Breast epithelium (tissue), 3 donors: ENCODE results near the gene TPRN.

ENCODE experiments used
- CTCF ChIP-seq, 3 donors: fragments of 450-650 bp; IDR thresholded peaks; one replicate each; pipeline ENCODE4 v1.5.1; 2016 to 2017; ENCODE audit warnings: antibody characterized with exemption in 3 of 3, mild to moderate bottlenecking in 3 of 3, moderate library complexity in 3 of 3
- POLR2A ChIP-seq: fragments of 450-650 bp; IDR thresholded peaks from one replicate; pipeline ENCODE4 v1.6.1; 2016; ENCODE audit warnings: antibody characterized with exemption, mild to moderate bottlenecking, moderate library complexity
- POLR2AphosphoS5 ChIP-seq, 3 donors: sonication (generic); formaldehyde crosslinking; IDR thresholded peaks; one replicate each; pipeline ENCODE4 v1.6.1; 2017; ENCODE audit warnings: antibody characterized with exemption in 3 of 3

GRCh38 chr9:137201205-137201868, 796 bp upstream of the TPRN start:
- TF ChIP-seq CTCF (IDR thresholded peaks at IDR 0.05) (no peak), POLR2A (no peak), POLR2AphosphoS5 (IDR thresholded peaks at IDR 0.05) (no peak)
